Measurements from ENCODE around the gene TFDP2. TPM values are rescaled to one million over a fixed set of nuclear protein-coding genes. Genes with fewer than 3 reads are reported as not detected.

The TFDP2 gene
- total and polyA plus RNA-seq, 9 of the 15 experiments (the other 6 are each of a cell fraction or from before 2014, with no cell fraction given), result 95.6 to 179 (median 126) TPM

DNA sequence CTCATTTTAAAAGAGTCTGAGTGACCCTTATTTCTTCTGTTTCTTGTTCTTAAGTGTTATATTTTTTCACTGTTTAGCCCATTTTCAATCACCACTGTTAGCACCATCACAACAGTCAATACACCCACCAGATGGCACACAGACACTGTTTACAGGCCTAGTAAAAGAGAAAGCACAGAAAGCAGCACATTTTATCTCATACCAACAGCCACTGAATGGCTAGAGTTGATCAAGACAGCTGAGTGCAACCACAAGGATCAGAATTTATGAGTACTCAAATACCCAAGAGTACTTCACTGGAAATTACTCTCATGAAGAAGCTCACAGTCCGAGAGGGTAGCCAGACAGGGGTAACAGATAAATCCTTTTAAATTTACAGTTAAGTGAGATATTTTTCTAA is 127.0 kb downstream of the TFDP2 start (continued):
- TF ChIP-seq SMAD4 (CRISPR knock-in tag; conservative IDR thresholded peaks at IDR 0.05) (peak; percentile 91), KLF13 (tag; IDR thresholded peaks at IDR 0.05; ENCODE audit: borderline replicate concordance, low read depth) (no peak), HDAC1 (IDR thresholded peaks at IDR 0.05) (peak in 1 of 2 experiments; percentile 55; a peak in 2 of 4 replicates), NUFIP1 (IDR thresholded peaks at IDR 0.05; ENCODE audit: partially characterized antibody) (no peak), SLC30A9 (CRISPR knock-in tag; IDR thresholded peaks at IDR 0.05) (no peak), HDAC2 (IDR thresholded peaks at IDR 0.05) (no peak), PHB2 (IDR thresholded peaks at IDR 0.05; ENCODE audit: low read depth) (0 out of 2 replicates have a peak, but pooled peaks have one; percentile 58), DMBX1 (CRISPR knock-in tag; IDR thresholded peaks at IDR 0.05; ENCODE audit: borderline replicate concordance) (peak; percentile 94), MYNN (IDR thresholded peaks at IDR 0.05) (peak; percentile 64), MYNN (CRISPR knock-in tag; IDR thresholded peaks at IDR 0.05) (no peak), PTTG1 (tag; IDR thresholded peaks at IDR 0.05; ENCODE audit: low read depth) (no peak), NR3C1 (CRISPR knock-in tag; IDR thresholded peaks at IDR 0.05) (no peak), NR1H2 (CRISPR knock-in tag; IDR thresholded peaks at IDR 0.05) (no peak), ZNF311 (CRISPR knock-in tag; IDR thresholded peaks at IDR 0.05) (peak; percentile 61; the same call in 1 of the 2 replicates)
- TF ChIP-seq, protein P1, sequence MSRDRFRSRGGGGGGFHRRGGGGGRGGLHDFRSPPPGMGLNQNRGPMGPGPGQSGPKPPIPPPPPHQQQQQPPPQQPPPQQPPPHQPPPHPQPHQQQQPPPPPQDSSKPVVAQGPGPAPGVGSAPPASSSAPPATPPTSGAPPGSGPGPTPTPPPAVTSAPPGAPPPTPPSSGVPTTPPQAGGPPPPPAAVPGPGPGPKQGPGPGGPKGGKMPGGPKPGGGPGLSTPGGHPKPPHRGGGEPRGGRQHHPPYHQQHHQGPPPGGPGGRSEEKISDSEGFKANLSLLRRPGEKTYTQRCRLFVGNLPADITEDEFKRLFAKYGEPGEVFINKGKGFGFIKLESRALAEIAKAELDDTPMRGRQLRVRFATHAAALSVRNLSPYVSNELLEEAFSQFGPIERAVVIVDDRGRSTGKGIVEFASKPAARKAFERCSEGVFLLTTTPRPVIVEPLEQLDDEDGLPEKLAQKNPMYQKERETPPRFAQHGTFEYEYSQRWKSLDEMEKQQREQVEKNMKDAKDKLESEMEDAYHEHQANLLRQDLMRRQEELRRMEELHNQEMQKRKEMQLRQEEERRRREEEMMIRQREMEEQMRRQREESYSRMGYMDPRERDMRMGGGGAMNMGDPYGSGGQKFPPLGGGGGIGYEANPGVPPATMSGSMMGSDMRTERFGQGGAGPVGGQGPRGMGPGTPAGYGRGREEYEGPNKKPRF (IDR thresholded peaks at IDR 0.05; ENCODE audit: low read depth, low read length), result no peak
- TF ChIP-seq, protein P2, sequence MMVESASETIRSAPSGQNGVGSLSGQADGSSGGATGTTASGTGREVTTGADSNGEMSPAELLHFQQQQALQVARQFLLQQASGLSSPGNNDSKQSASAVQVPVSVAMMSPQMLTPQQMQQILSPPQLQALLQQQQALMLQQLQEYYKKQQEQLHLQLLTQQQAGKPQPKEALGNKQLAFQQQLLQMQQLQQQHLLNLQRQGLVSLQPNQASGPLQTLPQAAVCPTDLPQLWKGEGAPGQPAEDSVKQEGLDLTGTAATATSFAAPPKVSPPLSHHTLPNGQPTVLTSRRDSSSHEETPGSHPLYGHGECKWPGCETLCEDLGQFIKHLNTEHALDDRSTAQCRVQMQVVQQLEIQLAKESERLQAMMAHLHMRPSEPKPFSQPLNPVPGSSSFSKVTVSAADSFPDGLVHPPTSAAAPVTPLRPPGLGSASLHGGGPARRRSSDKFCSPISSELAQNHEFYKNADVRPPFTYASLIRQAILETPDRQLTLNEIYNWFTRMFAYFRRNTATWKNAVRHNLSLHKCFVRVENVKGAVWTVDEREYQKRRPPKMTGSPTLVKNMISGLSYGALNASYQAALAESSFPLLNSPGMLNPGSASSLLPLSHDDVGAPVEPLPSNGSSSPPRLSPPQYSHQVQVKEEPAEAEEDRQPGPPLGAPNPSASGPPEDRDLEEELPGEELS (CRISPR knock-in tag; IDR thresholded peaks at IDR 0.05; ENCODE audit: borderline replicate concordance), result no peak
- TF ChIP-seq, protein P3, sequence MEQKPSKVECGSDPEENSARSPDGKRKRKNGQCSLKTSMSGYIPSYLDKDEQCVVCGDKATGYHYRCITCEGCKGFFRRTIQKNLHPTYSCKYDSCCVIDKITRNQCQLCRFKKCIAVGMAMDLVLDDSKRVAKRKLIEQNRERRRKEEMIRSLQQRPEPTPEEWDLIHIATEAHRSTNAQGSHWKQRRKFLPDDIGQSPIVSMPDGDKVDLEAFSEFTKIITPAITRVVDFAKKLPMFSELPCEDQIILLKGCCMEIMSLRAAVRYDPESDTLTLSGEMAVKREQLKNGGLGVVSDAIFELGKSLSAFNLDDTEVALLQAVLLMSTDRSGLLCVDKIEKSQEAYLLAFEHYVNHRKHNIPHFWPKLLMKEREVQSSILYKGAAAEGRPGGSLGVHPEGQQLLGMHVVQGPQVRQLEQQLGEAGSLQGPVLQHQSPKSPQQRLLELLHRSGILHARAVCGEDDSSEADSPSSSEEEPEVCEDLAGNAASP (IDR thresholded peaks at IDR 0.05), result no peak
- TF ChIP-seq, protein P4, sequence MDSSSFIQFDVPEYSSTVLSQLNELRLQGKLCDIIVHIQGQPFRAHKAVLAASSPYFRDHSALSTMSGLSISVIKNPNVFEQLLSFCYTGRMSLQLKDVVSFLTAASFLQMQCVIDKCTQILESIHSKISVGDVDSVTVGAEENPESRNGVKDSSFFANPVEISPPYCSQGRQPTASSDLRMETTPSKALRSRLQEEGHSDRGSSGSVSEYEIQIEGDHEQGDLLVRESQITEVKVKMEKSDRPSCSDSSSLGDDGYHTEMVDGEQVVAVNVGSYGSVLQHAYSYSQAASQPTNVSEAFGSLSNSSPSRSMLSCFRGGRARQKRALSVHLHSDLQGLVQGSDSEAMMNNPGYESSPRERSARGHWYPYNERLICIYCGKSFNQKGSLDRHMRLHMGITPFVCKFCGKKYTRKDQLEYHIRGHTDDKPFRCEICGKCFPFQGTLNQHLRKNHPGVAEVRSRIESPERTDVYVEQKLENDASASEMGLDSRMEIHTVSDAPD (CRISPR knock-in tag; IDR thresholded peaks at IDR 0.05), result no peak
- TF ChIP-seq, protein P5, sequence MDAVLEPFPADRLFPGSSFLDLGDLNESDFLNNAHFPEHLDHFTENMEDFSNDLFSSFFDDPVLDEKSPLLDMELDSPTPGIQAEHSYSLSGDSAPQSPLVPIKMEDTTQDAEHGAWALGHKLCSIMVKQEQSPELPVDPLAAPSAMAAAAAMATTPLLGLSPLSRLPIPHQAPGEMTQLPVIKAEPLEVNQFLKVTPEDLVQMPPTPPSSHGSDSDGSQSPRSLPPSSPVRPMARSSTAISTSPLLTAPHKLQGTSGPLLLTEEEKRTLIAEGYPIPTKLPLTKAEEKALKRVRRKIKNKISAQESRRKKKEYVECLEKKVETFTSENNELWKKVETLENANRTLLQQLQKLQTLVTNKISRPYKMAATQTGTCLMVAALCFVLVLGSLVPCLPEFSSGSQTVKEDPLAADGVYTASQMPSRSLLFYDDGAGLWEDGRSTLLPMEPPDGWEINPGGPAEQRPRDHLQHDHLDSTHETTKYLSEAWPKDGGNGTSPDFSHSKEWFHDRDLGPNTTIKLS (IDR thresholded peaks at IDR 0.05; ENCODE audit: borderline replicate concordance, low read depth), result no peak
- TF ChIP-seq, protein P6, sequence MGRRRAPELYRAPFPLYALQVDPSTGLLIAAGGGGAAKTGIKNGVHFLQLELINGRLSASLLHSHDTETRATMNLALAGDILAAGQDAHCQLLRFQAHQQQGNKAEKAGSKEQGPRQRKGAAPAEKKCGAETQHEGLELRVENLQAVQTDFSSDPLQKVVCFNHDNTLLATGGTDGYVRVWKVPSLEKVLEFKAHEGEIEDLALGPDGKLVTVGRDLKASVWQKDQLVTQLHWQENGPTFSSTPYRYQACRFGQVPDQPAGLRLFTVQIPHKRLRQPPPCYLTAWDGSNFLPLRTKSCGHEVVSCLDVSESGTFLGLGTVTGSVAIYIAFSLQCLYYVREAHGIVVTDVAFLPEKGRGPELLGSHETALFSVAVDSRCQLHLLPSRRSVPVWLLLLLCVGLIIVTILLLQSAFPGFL (CRISPR knock-in tag; IDR thresholded peaks at IDR 0.05), result no peak

All from K562 (cell line).